Colonic mucosa (tissue), 4 donors: Measurements from ENCODE around the gene GNGT1. TPM values are rescaled to one million over a fixed set of nuclear protein-coding genes. Genes with fewer than 3 reads are reported as not detected.

Source experiments
- DNase-seq: peaks from one replicate; pipeline ENCODE4 v3.0.0-alpha.2; 2020
- H3K27ac ChIP-seq: fragments of 200-600 bp; one replicate; pipeline ENCODE4 v1.8.0; 2021
- H3K27me3 ChIP-seq: fragments of 200-600 bp; one replicate; pipeline ENCODE4 v1.8.0; 2021
- H3K36me3 ChIP-seq: fragments of 200-600 bp; one replicate; pipeline ENCODE4 v1.8.0; 2021
- H3K4me1 ChIP-seq: fragments of 200-600 bp; one replicate; pipeline ENCODE4 v1.8.0; 2021; ENCODE audit warnings: mild to moderate bottlenecking
- H3K4me3 ChIP-seq: fragments of 200-600 bp; one replicate; pipeline ENCODE4 v1.8.0; 2021
- H3K9ac ChIP-seq, 2 donors: one replicate each; pipeline ENCODE4 v1.7.0; 2013; ENCODE audit warnings: control low read depth in 2 of 2, low read depth in 2 of 2, low read length in 2 of 2
- H3K9me3 ChIP-seq: fragments of 200-600 bp; one replicate; pipeline ENCODE4 v1.8.0; 2021
- intact Hi-C: fragments of 100-400 bp; cut with DNase I; formaldehyde crosslinking; loops from one replicate; pipeline ENCODE4 v1.14.1; 2022
- total RNA-seq, 2 donors: library from RNA; stranded (reverse); fragmentation: NEBNext Ultra II Directional in 1 of 2; extraction: Animal tissue kit (Norgen Biotek cat#: 25700) in 1 of 2; gene quantifications; one replicate each; pipeline ENCODE4 v1.2.1, GENCODE V29; 2021
- TF ChIP-seq, protein P1 (sequence below): fragments of 200-600 bp; IDR thresholded peaks from one replicate; pipeline ENCODE4 v1.8.0; 2022; ENCODE audit warnings: antibody characterized with exemption, mild to moderate bottlenecking
- donor health status: healthy.
- donor health status: DM: no; HTN: no; CAD: no.
- donor health status: DM: no; HTN: no; CAD: no.

The GNGT1 gene
- total RNA-seq, 2 donors from 2014 or later = not detected

DNA sequence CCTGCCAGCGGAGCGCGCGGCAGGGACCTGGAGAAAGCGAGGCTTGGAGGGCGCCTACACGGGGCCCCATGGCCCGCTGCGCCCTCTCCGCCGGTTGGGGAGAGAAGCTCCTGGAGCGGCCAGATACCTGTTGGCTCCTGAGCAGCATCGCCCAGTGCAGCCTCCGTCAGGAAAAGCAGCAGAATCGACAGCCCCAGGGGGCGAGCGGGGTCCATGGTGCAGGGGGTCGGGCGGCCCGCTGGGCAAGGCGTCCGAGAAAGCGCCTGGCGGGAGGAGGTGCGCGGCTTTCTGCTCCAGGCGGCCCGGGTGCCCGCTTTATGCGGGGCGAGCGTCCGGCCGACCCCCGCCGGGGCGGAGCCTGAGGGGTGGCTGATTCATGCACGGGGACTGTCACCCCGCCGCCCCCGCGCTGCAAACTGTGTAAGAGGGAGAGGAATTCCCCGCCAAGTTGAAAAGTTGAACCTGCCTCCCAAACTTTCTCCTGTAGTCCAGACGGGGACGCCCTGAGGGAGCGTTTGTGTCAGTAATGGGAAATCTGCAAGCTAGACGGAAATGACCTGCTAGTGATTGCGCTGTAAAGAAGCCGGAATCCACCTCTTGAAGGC lies 15.8 kb upstream of the GNGT1 start, which contains the start of gene TFPI2:
Gene TFPI2 (minus strand): TSS at position 290 of the 605 bp plus-strand sequence. CDS start 75 bp downstream, at position 215.
- Histone ChIP-seq H3K36me3 (no peaks in the 10 kb centered on the region), H3K9ac (peak within 1 kb of the TSS in 1 of 2 donors; percentile 24), H3K4me3 (peak within 1 kb of the TSS; percentile 31), H3K9me3 (no peaks in the 10 kb centered on the region), H3K4me1 (no peaks in the 10 kb centered on the region), H3K27me3 (peaks cover 16% of the 10 kb centered on the region), H3K27ac (no peak within 1 kb of the TSS)
- intact Hi-C loops = no loop called here
- peak; percentile 18 for DNase-seq
- TF ChIP-seq, protein P1, sequence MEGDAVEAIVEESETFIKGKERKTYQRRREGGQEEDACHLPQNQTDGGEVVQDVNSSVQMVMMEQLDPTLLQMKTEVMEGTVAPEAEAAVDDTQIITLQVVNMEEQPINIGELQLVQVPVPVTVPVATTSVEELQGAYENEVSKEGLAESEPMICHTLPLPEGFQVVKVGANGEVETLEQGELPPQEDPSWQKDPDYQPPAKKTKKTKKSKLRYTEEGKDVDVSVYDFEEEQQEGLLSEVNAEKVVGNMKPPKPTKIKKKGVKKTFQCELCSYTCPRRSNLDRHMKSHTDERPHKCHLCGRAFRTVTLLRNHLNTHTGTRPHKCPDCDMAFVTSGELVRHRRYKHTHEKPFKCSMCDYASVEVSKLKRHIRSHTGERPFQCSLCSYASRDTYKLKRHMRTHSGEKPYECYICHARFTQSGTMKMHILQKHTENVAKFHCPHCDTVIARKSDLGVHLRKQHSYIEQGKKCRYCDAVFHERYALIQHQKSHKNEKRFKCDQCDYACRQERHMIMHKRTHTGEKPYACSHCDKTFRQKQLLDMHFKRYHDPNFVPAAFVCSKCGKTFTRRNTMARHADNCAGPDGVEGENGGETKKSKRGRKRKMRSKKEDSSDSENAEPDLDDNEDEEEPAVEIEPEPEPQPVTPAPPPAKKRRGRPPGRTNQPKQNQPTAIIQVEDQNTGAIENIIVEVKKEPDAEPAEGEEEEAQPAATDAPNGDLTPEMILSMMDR = no peak

DNA sequence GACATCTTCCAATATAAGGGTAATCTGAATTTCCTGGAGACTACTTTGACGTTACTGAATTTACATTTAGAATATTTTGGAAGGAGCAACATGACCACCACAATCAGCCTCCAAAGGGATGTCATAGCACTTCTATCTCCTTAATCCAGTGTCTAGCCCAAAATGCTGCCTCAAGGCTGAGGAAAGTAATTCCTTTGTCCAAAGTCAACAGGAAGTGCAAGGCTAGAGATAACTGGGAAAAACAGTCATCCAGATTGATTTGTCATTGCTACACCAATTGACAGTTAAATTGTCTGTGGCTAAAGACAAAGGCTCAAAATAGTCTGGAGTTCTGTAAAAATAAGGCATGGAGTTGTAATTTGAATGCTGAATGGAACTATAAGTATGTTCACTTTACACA lies 11.9 kb upstream of the GNGT1 start:
- intact Hi-C loops = no loop called here

DNA sequence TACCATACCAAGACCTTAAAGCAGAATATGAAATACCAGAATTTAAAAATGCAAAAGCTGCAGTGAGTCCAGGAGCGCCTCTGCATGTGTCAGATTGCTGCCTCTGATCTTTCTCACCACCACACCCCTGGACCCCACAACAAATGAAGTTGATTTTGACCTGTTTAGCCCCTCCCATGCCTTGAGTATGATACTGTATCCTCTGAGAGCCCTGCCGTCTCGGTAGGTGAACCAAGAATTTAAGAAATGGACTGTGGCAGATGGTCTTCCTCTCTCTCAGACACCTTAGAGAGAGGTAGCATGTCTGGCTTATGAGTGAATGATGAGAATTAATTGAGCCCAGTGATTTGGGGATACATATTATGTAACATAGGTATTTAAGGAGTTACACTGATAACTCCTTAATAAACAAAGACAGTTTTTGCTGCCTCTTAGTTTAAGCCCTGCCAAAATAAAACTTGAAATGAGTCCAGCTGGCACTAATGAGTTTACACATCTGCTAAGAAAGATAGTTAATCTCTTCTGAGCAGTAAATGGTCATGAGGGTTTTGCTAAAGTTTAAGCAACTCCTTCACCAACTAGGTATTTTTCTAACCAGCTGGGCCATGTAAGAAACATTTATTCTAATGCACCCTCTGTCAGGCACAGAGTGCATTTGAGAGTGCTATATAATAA lies 11.3 kb upstream of the GNGT1 start:
- DNase-seq = no peak
- H3K27me3 ChIP-seq = peaks cover 9% of the 10 kb centered on the region
- TF ChIP-seq, protein P1 = no peak
- no peak overlapping the region for H3K4me3 ChIP-seq
- H3K9me3 ChIP-seq = no peaks in the 10 kb centered on the region
- no peak overlapping the region for H3K9ac ChIP-seq
- intact Hi-C loops = no loop called here
- H3K27ac ChIP-seq = no peak overlapping the region
- no peaks in the 10 kb centered on the region for H3K36me3 ChIP-seq
- H3K4me1 ChIP-seq = no peaks in the 10 kb centered on the region

More for the DNA sequence above, 11.9 kb upstream of the GNGT1 start:
- H3K36me3 ChIP-seq = no peaks in the 10 kb centered on the region
- DNase-seq = no peak
- H3K27ac ChIP-seq = no peak overlapping the region
- TF ChIP-seq, protein P1 = no peak
- peaks cover 16% of the 10 kb centered on the region for H3K27me3 ChIP-seq
- no peaks in the 10 kb centered on the region for H3K9me3 ChIP-seq
- H3K9ac ChIP-seq = no peak overlapping the region
- no peaks in the 10 kb centered on the region for H3K4me1 ChIP-seq
- H3K4me3 ChIP-seq = no peak overlapping the region

DNA sequence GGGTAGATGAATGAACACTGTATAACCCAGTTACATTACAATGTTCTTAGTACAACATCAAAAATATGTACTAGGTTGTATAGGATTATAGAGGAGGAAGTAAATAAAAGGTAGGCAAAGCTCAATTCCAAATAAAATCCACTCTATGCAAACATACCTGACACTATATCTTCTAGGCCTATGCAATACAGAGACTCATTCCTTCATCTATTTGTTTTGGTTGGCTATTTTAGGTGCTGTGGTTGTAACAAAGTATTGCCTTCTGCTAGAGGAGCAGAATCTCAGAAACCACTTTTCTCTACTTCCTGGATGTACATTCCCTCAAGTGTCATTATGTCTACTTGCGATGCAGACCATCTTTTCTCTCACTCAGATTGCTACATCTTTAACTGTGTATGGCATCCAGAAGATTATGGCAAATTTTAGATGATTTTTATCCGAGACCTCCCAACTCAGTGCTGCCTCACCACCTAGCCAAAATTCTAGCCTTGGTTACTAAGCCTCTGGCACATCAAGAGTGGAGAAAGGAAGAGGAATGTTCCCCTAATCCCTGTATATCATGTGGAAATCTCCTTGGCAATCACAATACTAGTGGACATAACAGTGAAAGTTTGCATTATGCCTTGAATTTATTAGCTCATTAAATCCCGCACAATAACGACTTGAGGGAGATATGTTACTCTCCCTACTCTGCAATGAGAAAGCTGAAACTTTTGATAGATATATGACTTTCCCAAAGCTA lies 10.3 kb upstream of the GNGT1 start:
- intact Hi-C loops = no loop called here
- TF ChIP-seq, protein P1 = no peak
- H3K27ac ChIP-seq = no peak overlapping the region

DNA sequence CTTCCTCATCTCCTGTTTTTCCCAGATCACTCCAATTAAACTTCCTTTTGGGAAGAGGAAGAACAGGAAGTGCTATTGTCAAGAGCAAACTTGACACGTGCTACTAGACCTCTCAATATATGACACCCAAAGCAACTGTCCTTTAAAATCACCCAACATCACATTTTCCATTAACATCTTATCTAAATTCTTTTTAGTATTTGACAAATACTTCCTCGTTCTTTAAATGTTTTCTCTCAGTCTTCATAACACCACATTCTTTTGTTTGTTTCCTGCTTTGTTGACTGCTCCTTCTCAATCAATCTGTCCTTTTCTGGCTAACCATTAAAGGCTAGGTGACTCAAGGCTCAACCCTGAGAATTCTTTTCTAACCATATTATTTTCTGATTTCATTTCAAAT lies 8.7 kb upstream of the GNGT1 start:
- TF ChIP-seq, protein P1 = no peak
- Histone ChIP-seq H3K4me3 (no peak overlapping the region), H3K9ac (no peak overlapping the region), H3K4me1 (no peaks in the 10 kb centered on the region), H3K9me3 (no peaks in the 10 kb centered on the region), H3K36me3 (no peaks in the 10 kb centered on the region), H3K27ac (no peak overlapping the region), H3K27me3 (no peaks in the 10 kb centered on the region)
- intact Hi-C loops = no loop called here
- no peak for DNase-seq

More for the DNA sequence above, 10.3 kb upstream of the GNGT1 start:
- DNase-seq = no peak
- no peaks in the 10 kb centered on the region for H3K9me3 ChIP-seq
- H3K4me1 ChIP-seq = no peaks in the 10 kb centered on the region
- H3K9ac ChIP-seq = no peak overlapping the region
- H3K27me3 ChIP-seq = peaks cover 3% of the 10 kb centered on the region
- H3K4me3 ChIP-seq = no peak overlapping the region
- no peaks in the 10 kb centered on the region for H3K36me3 ChIP-seq
